Measurements from ENCODE around the gene C14orf180.

DNA sequence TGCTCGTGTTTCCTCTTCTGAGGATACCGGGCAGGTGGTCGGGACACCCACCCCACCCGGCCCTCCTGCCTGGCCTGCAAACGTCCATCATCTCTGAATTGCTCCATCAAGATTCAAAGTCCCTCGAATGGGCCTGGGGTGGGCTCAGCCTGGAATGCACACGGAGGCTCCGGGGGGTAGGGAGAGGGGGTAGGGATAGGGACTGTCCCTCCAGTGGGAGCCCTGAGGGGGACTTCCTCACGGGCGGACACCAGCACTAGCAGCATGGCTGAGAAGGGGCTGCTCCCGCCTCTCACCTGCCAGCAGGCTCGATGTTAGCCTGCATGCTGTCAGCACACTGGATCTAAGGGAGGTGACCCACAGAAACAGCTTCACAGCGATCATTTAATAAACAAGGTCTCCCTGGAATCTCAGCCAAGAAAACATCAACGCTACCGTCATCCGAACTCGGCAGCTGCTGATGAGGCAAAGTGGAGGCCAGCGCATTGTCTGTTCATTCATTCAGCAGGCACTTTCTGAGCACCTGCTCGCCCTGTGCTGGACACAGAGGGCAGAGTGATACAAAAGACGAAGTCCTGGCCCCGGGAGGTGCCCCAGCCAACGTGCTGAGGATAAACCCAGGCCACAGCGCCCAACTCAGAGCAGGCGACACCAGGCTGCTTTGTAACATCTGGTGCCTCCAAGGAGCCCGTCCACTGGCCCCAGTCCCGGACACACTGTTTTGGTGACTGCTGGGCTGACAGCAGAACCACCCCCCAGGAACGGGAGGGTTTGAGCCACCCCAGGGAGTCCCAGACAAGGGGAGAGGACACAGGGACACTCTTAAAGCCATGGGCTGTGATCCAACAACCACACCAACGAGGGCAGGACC, 18.7 kb downstream of the C14orf180 start:
- TF ChIP-seq POLR2A (IDR thresholded peaks at IDR 0.05) = no peak
- TF ChIP-seq, protein P1, sequence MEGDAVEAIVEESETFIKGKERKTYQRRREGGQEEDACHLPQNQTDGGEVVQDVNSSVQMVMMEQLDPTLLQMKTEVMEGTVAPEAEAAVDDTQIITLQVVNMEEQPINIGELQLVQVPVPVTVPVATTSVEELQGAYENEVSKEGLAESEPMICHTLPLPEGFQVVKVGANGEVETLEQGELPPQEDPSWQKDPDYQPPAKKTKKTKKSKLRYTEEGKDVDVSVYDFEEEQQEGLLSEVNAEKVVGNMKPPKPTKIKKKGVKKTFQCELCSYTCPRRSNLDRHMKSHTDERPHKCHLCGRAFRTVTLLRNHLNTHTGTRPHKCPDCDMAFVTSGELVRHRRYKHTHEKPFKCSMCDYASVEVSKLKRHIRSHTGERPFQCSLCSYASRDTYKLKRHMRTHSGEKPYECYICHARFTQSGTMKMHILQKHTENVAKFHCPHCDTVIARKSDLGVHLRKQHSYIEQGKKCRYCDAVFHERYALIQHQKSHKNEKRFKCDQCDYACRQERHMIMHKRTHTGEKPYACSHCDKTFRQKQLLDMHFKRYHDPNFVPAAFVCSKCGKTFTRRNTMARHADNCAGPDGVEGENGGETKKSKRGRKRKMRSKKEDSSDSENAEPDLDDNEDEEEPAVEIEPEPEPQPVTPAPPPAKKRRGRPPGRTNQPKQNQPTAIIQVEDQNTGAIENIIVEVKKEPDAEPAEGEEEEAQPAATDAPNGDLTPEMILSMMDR (IDR thresholded peaks at IDR 0.05) = no peak

Data from ovary (tissue), 3 donors.